Measurements from ENCODE around the gene TTC36. TPM values are rescaled to one million over a fixed set of nuclear protein-coding genes. Genes with fewer than 3 reads are reported as not detected.

Gene TTC36
- total RNA-seq, 1 experiment from 2014 or later = 1.6 TPM

DNA sequence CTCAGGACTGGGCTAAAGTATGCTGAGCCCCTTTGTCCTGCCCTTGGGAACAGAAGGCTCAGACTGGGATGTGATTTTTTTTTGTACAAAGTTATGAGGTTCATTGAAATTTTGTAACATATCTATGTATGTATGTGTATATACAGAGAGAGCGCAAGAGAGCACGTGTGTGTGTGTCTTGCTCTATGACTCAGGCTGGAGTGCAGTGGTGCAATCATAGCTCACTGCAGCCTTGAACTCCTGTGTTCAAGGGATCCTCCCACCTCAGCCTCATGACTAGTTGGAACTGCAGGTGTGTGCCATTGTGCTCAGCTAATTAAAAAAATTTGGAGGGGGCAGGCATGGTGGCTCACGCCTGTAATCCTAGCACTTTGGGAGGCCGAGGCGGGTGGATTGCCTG, 9.5 kb downstream of the TTC36 start:
- no peaks in the 10 kb centered on the region for H4K20me1 ChIP-seq (ENCODE audit: control insufficient read depth, insufficient read depth, insufficient read length)
- no peaks in the 10 kb centered on the region for H3K79me1 ChIP-seq (ENCODE audit: insufficient read depth, low read depth, low read length, poor library complexity, severe bottlenecking)
- Mint-ChIP-seq H3K9me3 (no peaks in the 10 kb centered on the region), H3K4me3 (no peak overlapping the region), H3K4me1 (peaks cover 4 to 7% of the 10 kb centered on the region in 2 experiments), H3K27ac (no peak overlapping the region; a peak in 1 of 7 replicates), H3K36me3 (ENCODE audit: insufficient read depth in 1 of 3, low read depth in 3 of 3) (peaks cover 0 to 15% (median 10%) of the 10 kb centered on the region in 3 experiments; a peak in 6 of 7 replicates), H3K27me3 (ENCODE audit: low read depth) (no peaks in the 10 kb centered on the region)
- no peak overlapping the region for H3K56ac ChIP-seq (ENCODE audit: insufficient read length, low read depth, low read length)
- no peak overlapping the region for H3K9ac ChIP-seq (ENCODE audit: extremely low read depth, insufficient read length, low read length)
- H3K23ac ChIP-seq (ENCODE audit: insufficient read length, low read depth, low read length) = no peak overlapping the region
- H3K18ac ChIP-seq (ENCODE audit: insufficient read length, low read depth, low read length) = no peak overlapping the region
- no peaks in the 10 kb centered on the region for H3K23me2 ChIP-seq (ENCODE audit: insufficient read length, low read depth, low read length, poor library complexity, severe bottlenecking)
- no peak overlapping the region for H4K5ac ChIP-seq (ENCODE audit: insufficient read length, low read depth, low read length)
- H2BK120ac ChIP-seq (ENCODE audit: low read depth, low read length, poor library complexity, severe bottlenecking) = no peak overlapping the region
- no peaks in the 10 kb centered on the region for H3K27me3 ChIP-seq (ENCODE audit: insufficient read depth, low read length)
- H3K4me2 ChIP-seq (ENCODE audit: insufficient read depth, insufficient read length, low read length) = no peak overlapping the region
- no peak overlapping the region for H2AFZ ChIP-seq (ENCODE audit: low read length)
- no peak overlapping the region for H3K14ac ChIP-seq (ENCODE audit: insufficient read depth, low read length)
- H3K4me1 ChIP-seq (ENCODE audit: insufficient read depth, low read length) = no peaks in the 10 kb centered on the region
- H3K27ac ChIP-seq (ENCODE audit: insufficient read length, low read depth, low read length) = no peak overlapping the region
- H2BK5ac ChIP-seq (ENCODE audit: insufficient read length, low read length) = no peak overlapping the region
- TF ChIP-seq, protein P1, sequence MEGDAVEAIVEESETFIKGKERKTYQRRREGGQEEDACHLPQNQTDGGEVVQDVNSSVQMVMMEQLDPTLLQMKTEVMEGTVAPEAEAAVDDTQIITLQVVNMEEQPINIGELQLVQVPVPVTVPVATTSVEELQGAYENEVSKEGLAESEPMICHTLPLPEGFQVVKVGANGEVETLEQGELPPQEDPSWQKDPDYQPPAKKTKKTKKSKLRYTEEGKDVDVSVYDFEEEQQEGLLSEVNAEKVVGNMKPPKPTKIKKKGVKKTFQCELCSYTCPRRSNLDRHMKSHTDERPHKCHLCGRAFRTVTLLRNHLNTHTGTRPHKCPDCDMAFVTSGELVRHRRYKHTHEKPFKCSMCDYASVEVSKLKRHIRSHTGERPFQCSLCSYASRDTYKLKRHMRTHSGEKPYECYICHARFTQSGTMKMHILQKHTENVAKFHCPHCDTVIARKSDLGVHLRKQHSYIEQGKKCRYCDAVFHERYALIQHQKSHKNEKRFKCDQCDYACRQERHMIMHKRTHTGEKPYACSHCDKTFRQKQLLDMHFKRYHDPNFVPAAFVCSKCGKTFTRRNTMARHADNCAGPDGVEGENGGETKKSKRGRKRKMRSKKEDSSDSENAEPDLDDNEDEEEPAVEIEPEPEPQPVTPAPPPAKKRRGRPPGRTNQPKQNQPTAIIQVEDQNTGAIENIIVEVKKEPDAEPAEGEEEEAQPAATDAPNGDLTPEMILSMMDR (conservative IDR thresholded peaks at IDR 0.05) = no peak
- no peak overlapping the region for H2BK12ac ChIP-seq (ENCODE audit: insufficient read length, low read depth, low read length)
- H3T11ph ChIP-seq (ENCODE audit: low read length) = no peak overlapping the region
- no peaks in the 10 kb centered on the region for H3K79me2 ChIP-seq (ENCODE audit: insufficient read depth, low read length)
- H2BK20ac ChIP-seq (ENCODE audit: low read depth, low read length, poor library complexity, severe bottlenecking) = no peak overlapping the region
- H3K4ac ChIP-seq (ENCODE audit: low read depth, low read length) = no peak overlapping the region
- H2AK5ac ChIP-seq (ENCODE audit: insufficient read length, low read length) = no peak overlapping the region
- H4K91ac ChIP-seq (ENCODE audit: insufficient read length, low read depth, low read length) = no peak overlapping the region
- no CpG with 5 or more reads among the region's 5 CpGs for WGBS (ENCODE audit: extremely low coverage, insufficient read length, low lambda C conversion rate)
- no peaks in the 10 kb centered on the region for H3K9me3 ChIP-seq (ENCODE audit: control insufficient read depth, low read depth, low read length)
- no peak for DNase-seq
- no peak overlapping the region for H4K8ac ChIP-seq (replicated peaks; ENCODE audit: insufficient read length, low read depth, low read length)
- H2BK15ac ChIP-seq (ENCODE audit: low read depth, low read length) = no peak overlapping the region
